GM12872 (cell line): Measurements from ENCODE around the gene SLC5A10.

Experiments
- TF ChIP-seq, protein P1 (sequence below): IDR thresholded peaks from 3 replicates; pipeline ENCODE4 v1.5.1; 2011; ENCODE audit warnings: low read depth, mild to moderate bottlenecking, low read length, moderate library complexity; ENCODE audit not compliant: insufficient read depth

Gene SLC5A10

DNA sequence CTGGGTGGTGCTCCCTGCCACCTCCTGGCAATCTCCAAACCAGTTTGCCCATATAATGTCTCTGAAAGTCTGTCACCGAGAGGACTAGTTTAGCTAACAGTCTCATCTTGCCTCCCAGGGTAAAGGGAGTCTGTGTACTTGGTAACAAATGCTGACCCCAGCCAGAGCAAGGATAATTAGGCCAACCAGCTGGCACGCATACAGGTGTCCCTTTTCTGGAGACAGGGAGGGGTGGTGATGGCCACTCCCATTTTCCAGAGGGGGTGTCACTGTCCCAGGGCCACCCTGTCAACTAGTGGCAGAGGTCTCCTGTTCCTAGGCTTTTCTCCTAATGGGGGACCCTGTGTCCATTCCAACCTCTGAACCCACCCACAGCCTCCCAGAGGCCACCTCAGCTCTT lies 44.5 kb downstream of the SLC5A10 start:
- TF ChIP-seq, protein P1, sequence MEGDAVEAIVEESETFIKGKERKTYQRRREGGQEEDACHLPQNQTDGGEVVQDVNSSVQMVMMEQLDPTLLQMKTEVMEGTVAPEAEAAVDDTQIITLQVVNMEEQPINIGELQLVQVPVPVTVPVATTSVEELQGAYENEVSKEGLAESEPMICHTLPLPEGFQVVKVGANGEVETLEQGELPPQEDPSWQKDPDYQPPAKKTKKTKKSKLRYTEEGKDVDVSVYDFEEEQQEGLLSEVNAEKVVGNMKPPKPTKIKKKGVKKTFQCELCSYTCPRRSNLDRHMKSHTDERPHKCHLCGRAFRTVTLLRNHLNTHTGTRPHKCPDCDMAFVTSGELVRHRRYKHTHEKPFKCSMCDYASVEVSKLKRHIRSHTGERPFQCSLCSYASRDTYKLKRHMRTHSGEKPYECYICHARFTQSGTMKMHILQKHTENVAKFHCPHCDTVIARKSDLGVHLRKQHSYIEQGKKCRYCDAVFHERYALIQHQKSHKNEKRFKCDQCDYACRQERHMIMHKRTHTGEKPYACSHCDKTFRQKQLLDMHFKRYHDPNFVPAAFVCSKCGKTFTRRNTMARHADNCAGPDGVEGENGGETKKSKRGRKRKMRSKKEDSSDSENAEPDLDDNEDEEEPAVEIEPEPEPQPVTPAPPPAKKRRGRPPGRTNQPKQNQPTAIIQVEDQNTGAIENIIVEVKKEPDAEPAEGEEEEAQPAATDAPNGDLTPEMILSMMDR = no peak

DNA sequence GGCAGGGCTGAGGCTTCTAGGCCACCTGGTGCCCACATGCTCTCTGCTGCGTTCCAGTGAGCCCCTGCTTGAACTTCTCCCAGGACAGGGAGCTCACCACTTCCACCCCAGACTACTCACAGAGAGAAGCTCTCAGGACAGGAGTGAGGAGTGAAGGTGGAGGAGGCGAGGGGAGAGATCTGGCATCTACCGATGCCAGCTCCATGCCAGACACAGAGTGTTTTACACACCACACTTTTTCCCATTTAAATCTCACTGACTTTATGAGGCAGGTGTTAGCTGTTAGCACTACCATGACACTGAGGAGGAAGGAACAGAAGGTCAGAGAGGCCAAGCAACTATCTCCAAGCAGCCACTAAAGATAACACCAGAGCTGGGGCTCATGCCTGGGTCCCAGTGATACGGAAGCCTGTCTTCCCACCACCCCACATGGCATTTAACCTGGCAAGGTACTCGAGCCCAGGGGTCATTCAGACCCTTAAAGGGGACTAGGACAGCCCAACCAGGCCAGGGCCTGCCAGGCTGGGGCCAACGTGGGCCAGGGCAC lies 45.8 kb downstream of the SLC5A10 start:
- TF ChIP-seq, protein P1 = no peak

DNA sequence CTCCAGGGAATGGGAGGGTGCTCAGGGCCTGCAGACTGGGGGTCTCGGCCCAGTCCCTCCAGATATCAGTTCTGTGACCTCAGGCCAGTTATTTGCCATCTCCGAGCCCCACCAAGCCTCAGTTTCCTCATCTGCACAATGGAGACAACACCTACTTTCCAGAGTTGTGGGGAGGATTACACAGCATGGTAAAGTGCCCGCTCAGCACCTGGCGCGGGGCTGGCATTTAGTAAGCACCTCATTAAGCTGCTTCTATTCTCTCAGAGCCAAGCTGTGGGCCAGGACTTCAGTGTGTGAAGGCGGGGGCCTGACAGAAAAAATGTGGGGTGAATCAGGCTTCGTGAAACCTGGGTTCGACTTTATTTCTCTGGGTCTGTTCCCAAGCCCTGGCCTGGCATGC lies 47.4 kb downstream of the SLC5A10 start:
- TF ChIP-seq, protein P1 = no peak

DNA sequence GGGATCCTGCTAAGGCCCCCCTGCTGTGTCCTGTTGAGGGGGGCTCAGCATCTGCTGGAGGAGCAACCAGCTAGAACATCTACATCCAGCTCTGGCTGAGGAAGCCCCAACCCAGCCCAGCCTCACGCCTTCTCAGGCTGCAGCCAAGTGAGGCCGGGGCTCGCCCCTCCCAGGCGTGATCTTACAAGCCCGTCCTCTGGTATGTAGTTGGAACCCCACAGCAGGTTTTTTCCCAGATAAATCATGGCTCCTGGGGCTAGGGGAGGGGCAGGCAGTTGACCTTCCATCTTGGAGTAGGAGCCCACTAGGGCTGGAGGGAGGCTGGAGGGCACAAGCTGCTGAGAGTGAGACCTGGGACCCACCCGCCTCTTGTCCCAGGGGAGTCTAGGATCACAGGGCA lies 47.9 kb downstream of the SLC5A10 start:
- TF ChIP-seq, protein P1 = no peak

DNA sequence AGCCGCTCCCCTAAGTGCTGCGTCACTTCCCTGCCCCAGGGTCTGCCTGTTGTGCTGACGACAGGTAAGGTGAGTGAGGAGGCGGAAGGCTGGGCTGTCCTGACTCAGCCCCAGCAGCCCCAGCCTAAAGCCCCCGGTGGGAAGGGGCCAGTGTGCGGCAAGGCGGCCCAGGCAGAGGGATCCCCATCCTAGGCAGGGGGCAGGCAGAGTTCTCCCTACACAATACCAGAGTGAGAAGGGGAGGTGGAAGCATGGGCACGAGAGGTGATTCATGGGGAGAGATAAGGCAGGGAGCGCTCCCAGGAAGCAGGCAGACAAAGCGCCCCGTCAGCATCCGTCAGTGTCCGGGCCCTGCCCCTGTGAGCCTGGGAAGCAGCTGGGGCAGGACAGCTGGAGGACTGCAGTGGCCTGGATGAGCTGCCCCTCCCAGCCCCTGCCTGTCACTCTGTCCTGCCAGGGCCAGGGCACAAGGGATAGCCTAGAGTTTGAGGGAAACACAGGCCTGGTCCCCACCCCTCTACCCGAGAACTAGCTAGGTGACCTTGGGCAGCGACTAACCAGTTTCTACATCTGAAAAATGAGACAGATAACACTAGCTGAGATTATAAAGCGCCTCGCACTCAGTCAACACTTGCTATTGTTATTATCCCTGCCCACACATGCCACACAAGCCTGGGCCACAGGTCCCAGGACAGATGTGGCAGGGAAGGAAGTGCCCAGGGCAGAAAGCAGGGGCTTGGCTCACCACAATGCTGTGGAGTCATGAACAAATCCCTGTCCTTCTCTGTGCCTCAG lies 48.8 kb downstream of the SLC5A10 start:
- TF ChIP-seq, protein P1 = no peak

DNA sequence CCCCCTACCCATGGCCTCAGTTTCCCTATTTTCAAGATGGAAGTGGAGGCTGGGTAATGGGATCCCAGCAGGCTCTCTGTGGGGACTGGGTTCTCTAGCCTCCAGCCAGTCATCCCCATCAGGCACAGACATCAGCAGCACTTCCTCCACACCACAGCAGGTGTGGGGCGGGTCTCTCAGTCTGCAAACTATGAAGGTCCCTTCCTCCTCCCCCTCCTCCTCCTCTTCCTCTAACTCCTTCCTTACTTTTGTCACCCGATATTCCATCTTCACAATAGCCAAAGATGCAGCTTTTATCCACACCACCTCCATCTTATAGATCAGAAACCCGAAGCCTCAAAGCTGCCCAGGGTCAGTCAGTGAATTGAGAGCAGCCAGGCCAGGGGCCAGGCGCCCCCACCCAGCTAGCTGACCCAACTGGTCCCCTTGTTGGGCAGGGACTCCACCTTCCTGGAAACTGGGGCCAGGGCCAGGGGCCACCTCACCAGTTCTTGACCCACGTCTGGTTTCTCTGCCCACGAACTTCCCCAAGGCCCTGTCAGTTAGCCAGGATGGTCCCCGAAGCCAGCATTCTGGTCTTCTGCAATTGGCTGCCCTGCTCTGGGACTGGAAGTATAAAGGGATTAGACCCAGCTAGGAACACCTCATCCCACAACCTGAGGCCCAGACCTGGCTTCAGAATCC lies 50.1 kb downstream of the SLC5A10 start:
- TF ChIP-seq, protein P1 = no peak

DNA sequence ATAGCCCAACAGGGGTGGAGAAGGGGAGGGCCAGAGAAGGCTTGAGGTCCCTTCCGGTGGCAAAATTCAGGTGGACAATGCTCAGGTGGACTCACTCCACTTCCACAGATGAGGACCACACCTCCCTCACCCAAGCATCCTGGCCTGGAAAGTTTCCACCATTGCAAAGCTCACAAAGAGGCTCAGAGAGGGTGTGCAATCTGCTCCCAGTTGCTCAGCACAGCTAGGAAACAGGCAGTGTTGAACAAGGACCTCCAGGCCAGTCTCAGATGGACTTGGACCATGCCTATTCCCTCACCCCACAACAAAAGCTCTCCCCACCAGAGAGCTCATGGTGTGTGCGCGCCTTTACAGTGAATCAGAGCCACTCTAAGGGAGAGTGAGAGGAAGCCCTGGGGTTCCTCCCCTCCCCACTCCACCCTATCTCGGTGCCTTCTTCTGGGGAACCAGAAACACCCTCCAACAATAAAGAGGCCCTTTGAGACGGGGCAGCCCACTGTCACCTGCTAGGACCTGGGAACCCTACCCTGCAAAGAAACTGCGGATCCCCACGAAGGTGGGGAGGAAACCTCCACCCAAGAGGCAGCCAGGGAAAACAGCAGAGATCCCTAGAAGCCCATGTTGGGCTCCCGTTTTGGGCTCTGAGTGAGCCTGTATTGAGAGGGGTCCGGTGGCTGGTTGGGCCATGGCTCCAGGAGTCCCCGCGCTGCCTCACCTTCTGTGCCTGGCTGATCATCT lies 51.0 kb downstream of the SLC5A10 start:
- TF ChIP-seq, protein P1 = no peak
